Fibroblast of skin of back (primary cell): ENCODE measurements around the gene MS4A10.
"Not testable (repeated sequence)": the region's sequence is repeated elsewhere in the genome, so short reads cannot be mapped to it uniquely, and the experiment has no call there.

Source experiments
- DNase-seq: peaks from one replicate; pipeline ENCODE4 v3.0.0-alpha.2; 2013

MS4A10 gene

GRCh38 chr11:60788401-60789125 lies 3.4 kb downstream of the MS4A10 start:
- DNase-seq: no peak

GRCh38 chr11:60790726-60791125 lies 5.6 kb downstream of the MS4A10 start:
- DNase-seq: no peak

GRCh38 chr11:60791153-60791933 lies 6.2 kb downstream of the MS4A10 start:
- DNase-seq: no peak

GRCh38 chr11:60792521-60792920 lies 7.4 kb downstream of the MS4A10 start:
- DNase-seq: no peak

GRCh38 chr11:60795291-60795690 lies 10.2 kb downstream of the MS4A10 start:
- no peak for DNase-seq

GRCh38 chr11:60797846-60798630 lies 12.9 kb downstream of the MS4A10 start:
- DNase-seq: no peak

GRCh38 chr11:60798631-60799030 lies 13.5 kb downstream of the MS4A10 start:
- DNase-seq: no peak

- no peak for DNase-seq
Observed at GRCh38 chr11:60801194-60801593, 16.1 kb downstream of the MS4A10 start.

- peak; percentile 7 for DNase-seq
Observed at GRCh38 chr11:60803273-60803936, 18.3 kb downstream of the MS4A10 start.

GRCh38 chr11:60809249-60809648 lies 24.1 kb downstream of the MS4A10 start:
- no peak for DNase-seq

GRCh38 chr11:60809691-60810090 lies 24.6 kb downstream of the MS4A10 start:
- DNase-seq: no peak

GRCh38 chr11:60810151-60810550 lies 25.0 kb downstream of the MS4A10 start:
- no peak for DNase-seq

GRCh38 chr11:60810569-60810968 lies 25.4 kb downstream of the MS4A10 start:
- no peak for DNase-seq

- no peak for DNase-seq
Observed at GRCh38 chr11:60813324-60813723, 28.2 kb downstream of the MS4A10 start.

GRCh38 chr11:60814112-60814511 lies 29.0 kb downstream of the MS4A10 start:
- DNase-seq: no peak

- DNase-seq: no peak
Observed at GRCh38 chr11:60816590-60817157, 31.5 kb downstream of the MS4A10 start.

GRCh38 chr11:60818057-60818456 lies 32.9 kb downstream of the MS4A10 start:
- DNase-seq: no peak

- DNase-seq: no peak
Observed at GRCh38 chr11:60821827-60822599, 36.9 kb downstream of the MS4A10 start.

- not testable (repeated sequence) for DNase-seq
Observed at GRCh38 chr11:60823745-60824306, 38.7 kb downstream of the MS4A10 start.

GRCh38 chr11:60825118-60825517 lies 40.0 kb downstream of the MS4A10 start:
- no peak for DNase-seq

GRCh38 chr11:60825790-60826189 lies 40.7 kb downstream of the MS4A10 start:
- no peak for DNase-seq
